HepG2 (cell line): Measurements from ENCODE around the gene APBB3. TPM values are rescaled to one million over a fixed set of nuclear protein-coding genes. Genes with fewer than 3 reads are reported as not detected.

Experiments
- KLF11 ChIP-seq: IDR thresholded peaks from 2 replicates; pipeline ENCODE4 v1.6.1; 2016; ENCODE audit warnings: missing compliant biosample characterization
- PBX2 ChIP-seq: IDR thresholded peaks from 2 replicates; pipeline ENCODE4 v1.6.1; 2016; ENCODE audit warnings: control low read depth
- POGK ChIP-seq: sonication (generic); formaldehyde crosslinking; conservative IDR thresholded peaks from 2 replicates; pipeline ENCODE4 v1.8.0; 2022; ENCODE audit warnings: mild to moderate bottlenecking, moderate library complexity, missing genetic modification reagents
- RARG ChIP-seq: sonication (generic); formaldehyde crosslinking; IDR thresholded peaks from 2 replicates; pipeline ENCODE4 v1.4.0; 2020; ENCODE audit warnings: low read depth, mild to moderate bottlenecking, missing genetic modification reagents
- SAFB2 ChIP-seq: sonication (generic); formaldehyde crosslinking; IDR thresholded peaks from 2 replicates; pipeline ENCODE4 v1.5.1; 2020; ENCODE audit warnings: missing genetic modification reagents, low read depth, mild to moderate bottlenecking, borderline replicate concordance
- ZBTB10 ChIP-seq: sonication (generic); formaldehyde crosslinking; IDR thresholded peaks from 2 replicates; pipeline ENCODE4 v1.4.0; 2020; ENCODE audit warnings: missing genetic modification reagents, borderline replicate concordance
- ZGPAT ChIP-seq: IDR thresholded peaks from 2 replicates; pipeline ENCODE4 v1.6.1; 2016; ENCODE audit warnings: mild to moderate bottlenecking
- ZMYM3 ChIP-seq: sonication (generic); formaldehyde crosslinking; IDR thresholded peaks from 2 replicates; pipeline ENCODE4 v1.5.1; 2020; ENCODE audit warnings: mild to moderate bottlenecking, missing genetic modification reagents
- ZMYM4 ChIP-seq: sonication (generic); formaldehyde crosslinking; IDR thresholded peaks from 2 replicates; pipeline ENCODE4 v1.8.1; 2023; ENCODE audit warnings: mild to moderate bottlenecking, missing genetic modification reagents
- ZNF318 ChIP-seq: sonication (generic); formaldehyde crosslinking; IDR thresholded peaks from 2 replicates; pipeline ENCODE4 v1.4.0; 2020; ENCODE audit warnings: mild to moderate bottlenecking, missing genetic modification reagents
- ZNF354B ChIP-seq: sonication (generic); formaldehyde crosslinking; IDR thresholded peaks from 2 replicates; pipeline ENCODE4 v1.8.0; 2022; ENCODE audit warnings: mild to moderate bottlenecking, missing genetic modification reagents
- ZNF572 ChIP-seq: sonication (generic); formaldehyde crosslinking; IDR thresholded peaks from 2 replicates; pipeline ENCODE4 v1.5.1; 2020; ENCODE audit warnings: mild to moderate bottlenecking, missing genetic modification reagents
- ZNF891 ChIP-seq: sonication (generic); formaldehyde crosslinking; IDR thresholded peaks from 2 replicates; pipeline ENCODE4 v1.5.0; 2020; ENCODE audit warnings: mild to moderate bottlenecking, missing genetic modification reagents
- polyA plus RNA-seq, 8 experiments: library from polyadenylated mRNA; depleted of rRNA in 3 of 8; stranded (reverse) in 7 of 8; unstranded in 1 of 8; fragments of >200 nt; fragmentation: Illumina TruSeq in 4 of 8; extraction: Trizol in 4 of 8; gene quantifications; 2 replicates each; pipeline versions ENCODE4 v1.2.1 to v1.2.3, GENCODE V29; 2011 to 2016; ENCODE audit warnings: low read depth in 4 of 8, missing spikeins in 1 of 8, mixed read lengths in 1 of 8; ENCODE audit not compliant: insufficient read depth in 1 of 8
- total RNA-seq, 5 experiments: library from RNA; depleted of rRNA; stranded (reverse); fragments of >200 nt; fragmentation: Illumina TruSeq; extraction: Trizol; gene quantifications; 2 replicates each; pipeline ENCODE4 v1.2.3, GENCODE V29; 2016; ENCODE audit warnings: low read depth in 1 of 5

Gene APBB3
- total and polyA plus RNA-seq, 2 of the 13 experiments (the other 11 are each of a cell fraction or from before 2014, with no cell fraction given): 0.38 to 0.78 TPM

- TF ChIP-seq ZNF318: no peak
- TF ChIP-seq ZNF354B (CRISPR knock-in tag): no peak
- TF ChIP-seq ZNF891: peak; percentile 88
- no peak for TF ChIP-seq PBX2 (CRISPR knock-in tag)
- peak; percentile 84 for TF ChIP-seq ZMYM4 (CRISPR knock-in tag)
- TF ChIP-seq ZNF572 (CRISPR knock-in tag): 0 out of 2 replicates have a peak, but pooled peaks have one; percentile 21
- peak; percentile 52; the same call in 1 of the 2 replicates for TF ChIP-seq SAFB2 (CRISPR knock-in tag)
- TF ChIP-seq KLF11: peak; percentile 11; the same call in 1 of the 2 replicates
- TF ChIP-seq POGK (CRISPR knock-in tag): peak; percentile 98
- TF ChIP-seq ZBTB10 (CRISPR knock-in tag): no peak
- TF ChIP-seq ZMYM3: 0 out of 2 replicates have a peak, but pooled peaks have one; percentile 22
- peak; percentile 78 for TF ChIP-seq ZGPAT
- no peak for TF ChIP-seq RARG (CRISPR knock-in tag)
Measured at GRCh38 chr5:140557136-140557805, 7.1 kb downstream of the APBB3 start, which contains the start of gene SRA1 (continued).
